HEK293T (cell line): ENCODE results near the gene WNK2.

Experiments
- CTCF ChIA-PET: fragments of 350-600 bp; formaldehyde crosslinking; extraction: SDS; loops from one replicate; lab custom pipeline; 2021; ENCODE audit warnings: antibody characterized with exemption, inconsistent platforms; lab: Yijun Ruan, JAX
- POLR2A ChIA-PET: fragments of 350-600 bp; formaldehyde crosslinking; extraction: SDS; loops from one replicate; lab custom pipeline; 2020; ENCODE audit warnings: antibody characterized with exemption, inconsistent platforms; lab: Yijun Ruan, JAX
- DNase-seq: peaks from one replicate; pipeline ENCODE4 v3.0.0; 2012; ENCODE audit warnings: mixed read lengths; ENCODE audit errors: extremely low spot score
- ARNT ChIP-seq: fragments of 450-650 bp; IDR thresholded peaks from 2 replicates; pipeline ENCODE4 v1.6.1; 2017; ENCODE audit warnings: mild to moderate bottlenecking
- BHLHE40 ChIP-seq: fragments of 450-650 bp; IDR thresholded peaks from 2 replicates; pipeline ENCODE4 v1.6.1; 2016; ENCODE audit warnings: mild to moderate bottlenecking, moderate library complexity, borderline replicate concordance
- CTBP1 ChIP-seq: fragments of 450-650 bp; IDR thresholded peaks from 2 replicates; pipeline ENCODE4 v1.6.1; 2016; ENCODE audit warnings: borderline replicate concordance
- ELF4 ChIP-seq: fragments of 450-650 bp; IDR thresholded peaks from 2 replicates; pipeline ENCODE4 v1.6.1; 2017; ENCODE audit warnings: antibody characterized with exemption
- FOXA1 ChIP-seq: fragments of 450-650 bp; IDR thresholded peaks from 2 replicates; pipeline ENCODE4 v1.6.1; 2016; ENCODE audit warnings: mild to moderate bottlenecking
- FOXK2 ChIP-seq: fragments of 450-650 bp; IDR thresholded peaks from 2 replicates; pipeline ENCODE4 v1.6.1; 2016; ENCODE audit warnings: mild to moderate bottlenecking
- FOXM1 ChIP-seq: fragments of 450-650 bp; IDR thresholded peaks from 2 replicates; pipeline ENCODE4 v1.6.1; 2017; ENCODE audit warnings: mild to moderate bottlenecking, borderline replicate concordance
- HDGF ChIP-seq: fragments of 450-650 bp; IDR thresholded peaks from 2 replicates; pipeline ENCODE4 v1.6.1; 2017; ENCODE audit warnings: antibody characterized with exemption, borderline replicate concordance
- L3MBTL2 ChIP-seq: fragments of 450-650 bp; conservative IDR thresholded peaks from 2 replicates; pipeline ENCODE4 v1.6.1; 2016; ENCODE audit warnings: mild to moderate bottlenecking
- LEF1 ChIP-seq: fragments of 450-650 bp; IDR thresholded peaks from 2 replicates; pipeline ENCODE4 v1.6.1; 2017; ENCODE audit warnings: mild to moderate bottlenecking, borderline replicate concordance
- NFRKB ChIP-seq: fragments of 450-650 bp; IDR thresholded peaks from 2 replicates; pipeline ENCODE4 v1.6.1; 2016; ENCODE audit warnings: mild to moderate bottlenecking, moderate library complexity
- SP1 ChIP-seq: fragments of 450-650 bp; IDR thresholded peaks from 2 replicates; pipeline ENCODE4 v1.6.1; 2017
- SUZ12 ChIP-seq: fragments of 450-650 bp; IDR thresholded peaks from 2 replicates; pipeline ENCODE4 v1.6.1; 2016; ENCODE audit warnings: mild to moderate bottlenecking
- TARDBP ChIP-seq: fragments of 450-650 bp; IDR thresholded peaks from 2 replicates; pipeline ENCODE4 v1.6.1; 2016
- ZNF384 ChIP-seq: fragments of 450-650 bp; IDR thresholded peaks from 2 replicates; pipeline ENCODE4 v1.6.1; 2016
- TF ChIP-seq, protein P1 (sequence below): fragments of 450-650 bp; IDR thresholded peaks from 2 replicates; pipeline ENCODE4 v1.6.1; 2016

The WNK2 gene

DNA sequence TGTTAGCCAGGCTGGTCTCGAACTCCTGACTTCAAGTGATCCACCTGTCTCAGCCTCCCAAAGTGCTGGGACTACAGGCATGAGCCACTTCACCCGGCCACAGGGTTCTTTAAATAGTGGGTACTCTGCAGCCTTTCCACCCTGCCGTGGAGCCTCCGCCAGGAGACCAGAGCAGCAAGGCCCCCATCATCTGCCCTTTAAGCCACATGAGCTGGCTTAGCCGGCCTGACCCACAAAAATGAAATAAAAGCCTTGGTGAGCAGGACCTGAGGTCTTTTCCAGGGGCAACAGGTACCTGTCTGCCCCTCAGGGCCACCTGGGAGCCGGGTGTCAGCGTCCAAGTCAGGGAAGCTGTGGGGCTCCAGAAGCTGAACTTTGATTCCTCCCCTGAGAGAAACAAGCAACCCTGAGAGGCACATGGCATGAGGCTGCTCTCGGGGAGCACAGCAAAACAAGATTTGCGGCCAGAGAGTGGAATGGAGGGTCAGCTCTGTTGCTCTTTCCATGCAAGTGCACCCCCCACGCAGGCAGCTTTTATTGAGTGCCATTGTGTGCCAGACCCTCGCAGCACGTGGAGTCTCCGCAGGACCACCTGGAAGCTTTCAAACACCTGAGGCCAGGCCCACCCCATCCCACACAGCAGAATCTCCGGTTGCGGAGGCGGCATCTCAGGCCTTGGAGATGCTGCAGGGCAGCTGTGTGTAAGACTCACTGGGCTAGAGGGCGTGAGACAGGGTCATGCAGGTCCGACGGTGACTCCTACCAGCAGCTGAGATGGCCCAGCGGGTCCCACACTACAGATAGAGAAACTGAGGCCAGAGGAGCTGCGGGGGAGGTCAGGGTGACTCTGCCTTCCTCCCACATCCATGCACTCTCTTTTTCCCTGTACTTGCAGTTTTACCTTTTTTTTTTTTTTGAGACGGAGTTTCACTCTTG lies 4.8 kb upstream of the WNK2 start:
- ChIA-PET CTCF (interaction anchor here (0.9 kb wide), 1 partner anchor 25 kb away, joined by 3 read pairs; no protein-coding TSS in a partner anchor), POLR2A (no interaction called here)
- DNase-seq = no peak
- TF ChIP-seq TARDBP (no peak), L3MBTL2 (no peak), HDGF (no peak), FOXM1 (no peak), FOXK2 (no peak), ZNF384 (no peak), SP1 (no peak)

DNA sequence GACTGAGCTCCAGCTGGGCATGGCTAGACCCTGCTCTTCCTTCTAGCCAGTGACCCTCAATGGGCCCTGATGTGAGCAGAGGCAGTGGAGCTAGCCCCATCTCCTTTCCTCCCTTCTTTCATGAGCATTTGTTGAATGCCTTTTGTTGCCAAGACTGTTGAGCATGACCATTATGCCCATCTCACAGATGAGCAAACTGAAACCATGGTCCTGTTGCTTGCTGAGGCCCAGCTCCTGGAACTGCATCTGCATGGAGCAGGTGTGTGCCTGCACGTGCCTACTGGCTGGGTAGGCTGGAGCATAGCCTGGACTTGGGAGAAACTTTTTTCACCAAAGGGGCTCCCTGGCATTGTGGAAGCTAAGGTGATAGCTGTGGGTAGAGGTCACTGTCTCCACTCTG lies 3.0 kb upstream of the WNK2 start:
- CTCF ChIA-PET = no interaction called here
- TF ChIP-seq L3MBTL2 = no peak
- TF ChIP-seq BHLHE40 = no peak
- TF ChIP-seq, protein P1, sequence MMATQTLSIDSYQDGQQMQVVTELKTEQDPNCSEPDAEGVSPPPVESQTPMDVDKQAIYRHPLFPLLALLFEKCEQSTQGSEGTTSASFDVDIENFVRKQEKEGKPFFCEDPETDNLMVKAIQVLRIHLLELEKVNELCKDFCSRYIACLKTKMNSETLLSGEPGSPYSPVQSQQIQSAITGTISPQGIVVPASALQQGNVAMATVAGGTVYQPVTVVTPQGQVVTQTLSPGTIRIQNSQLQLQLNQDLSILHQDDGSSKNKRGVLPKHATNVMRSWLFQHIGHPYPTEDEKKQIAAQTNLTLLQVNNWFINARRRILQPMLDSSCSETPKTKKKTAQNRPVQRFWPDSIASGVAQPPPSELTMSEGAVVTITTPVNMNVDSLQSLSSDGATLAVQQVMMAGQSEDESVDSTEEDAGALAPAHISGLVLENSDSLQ = no peak
- TF ChIP-seq FOXA1 = no peak
- no peak for TF ChIP-seq ZNF384
- no peak for TF ChIP-seq NFRKB

DNA sequence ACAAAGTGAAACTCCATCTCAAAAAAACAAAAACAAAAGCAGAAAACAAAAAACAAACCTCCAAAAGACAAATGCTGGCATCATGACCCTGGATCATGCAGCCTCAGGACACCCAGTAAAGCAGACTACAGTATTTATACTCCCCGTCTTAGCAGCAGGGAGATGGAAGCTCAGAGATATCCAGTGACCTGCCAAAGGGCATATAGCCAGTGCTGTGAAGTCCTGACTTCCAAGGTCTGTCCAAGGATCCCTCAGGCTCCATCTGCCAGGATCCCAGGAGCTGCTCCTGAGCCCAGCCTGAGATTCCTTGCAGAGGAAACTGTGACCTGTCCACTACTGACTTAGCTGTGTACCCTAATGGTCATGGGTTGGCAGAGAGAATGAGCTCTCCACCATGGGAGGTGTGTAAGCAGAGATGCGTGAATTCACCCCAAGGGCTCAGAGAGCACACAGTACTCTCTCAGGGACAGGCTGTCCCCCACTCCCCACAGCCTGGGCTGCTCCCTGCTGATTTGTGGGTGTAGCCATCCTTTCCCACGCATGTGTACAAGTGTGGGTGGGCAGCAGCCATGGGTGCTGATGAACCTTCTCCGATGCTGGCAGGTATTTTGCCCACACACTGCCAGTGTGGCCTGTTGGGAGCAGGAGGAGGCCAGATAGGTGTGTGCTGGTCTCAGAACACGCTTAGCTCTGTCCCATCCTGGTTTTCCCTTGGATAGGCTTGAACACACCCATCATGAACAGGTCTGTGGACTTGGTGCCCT lies 2.1 kb upstream of the WNK2 start:
- ChIA-PET POLR2A (no interaction called here), CTCF (no interaction called here)
- TF ChIP-seq TARDBP (no peak), L3MBTL2 (no peak), ZNF384 (no peak), FOXA1 (no peak), NFRKB (no peak), LEF1 (no peak), SUZ12 (no peak), FOXM1 (no peak), BHLHE40 (no peak), HDGF (no peak), ARNT (no peak), CTBP1 (no peak), ELF4 (no peak), FOXK2 (no peak), SP1 (no peak)
- TF ChIP-seq, protein P1 = no peak
- DNase-seq = no peak

More for the DNA sequence above, 3.0 kb upstream of the WNK2 start:
- POLR2A ChIA-PET = no interaction called here
- DNase-seq = no peak

DNA sequence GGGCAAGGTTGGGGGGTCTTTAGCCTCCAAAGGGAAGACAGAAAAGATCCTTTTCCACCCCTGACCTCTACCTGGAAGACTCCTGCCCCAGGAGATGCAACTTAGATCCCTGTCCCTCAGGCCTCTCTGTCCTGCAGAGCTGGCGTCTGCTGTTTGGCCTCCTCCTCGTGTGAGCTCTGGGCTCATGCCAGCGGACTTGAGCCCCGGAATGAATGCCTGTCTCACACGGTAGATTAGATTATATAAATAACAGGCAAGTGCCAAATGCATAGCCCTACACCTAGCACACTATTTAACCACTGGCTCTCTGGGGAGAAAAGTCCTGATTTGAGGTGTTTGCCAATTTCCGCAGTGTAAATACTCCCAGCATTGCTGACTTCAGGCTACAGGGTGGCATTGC lies 1.4 kb upstream of the WNK2 start:
- TF ChIP-seq LEF1 (no peak), ZNF384 (no peak), ELF4 (no peak), TARDBP (no peak), SUZ12 (no peak), FOXM1 (no peak), SP1 (no peak), FOXK2 (no peak), HDGF (no peak), ARNT (no peak), BHLHE40 (no peak), NFRKB (no peak), FOXA1 (no peak), CTBP1 (no peak)
- POLR2A ChIA-PET = no interaction called here
- CTCF ChIA-PET = no interaction called here
- no peak for DNase-seq

DNA sequence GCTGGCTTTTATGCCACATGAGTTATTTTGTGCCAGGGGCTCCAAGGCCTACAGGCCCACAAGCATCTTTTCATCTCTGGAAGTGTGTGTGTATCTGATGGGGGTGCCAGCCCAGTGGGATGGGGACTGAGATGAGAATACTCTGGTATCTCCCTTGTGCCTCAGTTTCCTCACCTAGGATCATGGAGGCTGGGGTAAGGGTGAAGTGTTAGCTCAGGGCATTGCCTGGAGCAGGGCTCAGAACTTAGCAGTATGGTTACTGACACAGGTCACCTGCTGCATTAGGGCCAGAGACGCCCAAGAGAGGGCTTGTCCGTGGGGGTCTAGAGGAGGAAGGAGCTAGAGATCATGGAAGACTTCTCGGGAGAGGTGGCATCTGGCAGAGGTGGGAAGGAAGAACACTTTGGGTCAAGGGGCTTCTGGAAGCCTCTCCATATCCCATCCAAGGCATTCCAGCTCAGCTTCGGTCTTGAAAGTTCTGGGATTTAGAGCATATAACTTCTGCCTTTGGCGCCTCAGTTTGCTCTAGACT lies 742 bp upstream of the WNK2 start:
- CTCF ChIA-PET = no interaction called here
- DNase-seq = no peak
- POLR2A ChIA-PET = no interaction called here
- TF ChIP-seq L3MBTL2 (no peak), ZNF384 (no peak), BHLHE40 (no peak), ARNT (no peak), FOXM1 (no peak), TARDBP (no peak), CTBP1 (no peak), LEF1 (no peak), NFRKB (no peak), SP1 (no peak), SUZ12 (no peak), ELF4 (no peak), FOXK2 (no peak), HDGF (no peak)
- TF ChIP-seq, protein P1 = no peak
